A549 (cell line): Measurements from ENCODE around the gene BTBD6. TPM values are rescaled to one million over a fixed set of nuclear protein-coding genes. Genes with fewer than 3 reads are reported as not detected.

Experiments
- ATAC-seq, 2 experiments: fragments of 200-7000 bp in 1 of 2; fragments of >200 bp in 1 of 2; cut with Nextera tagmentation in 1 of 2; cut with Tn5 transposase in 1 of 2; 3 replicates each; pipeline versions ENCODE4 v1.8.0 to v1.9.1; 2018 to 2020; ENCODE audit warnings: mild to moderate bottlenecking in 1 of 2, moderate library complexity in 1 of 2
- CTCF ChIA-PET: fragments of 300-600 bp; sonication (Branson Sonifier 250); formaldehyde crosslinking; extraction: SDS; loops from one replicate; lab custom pipeline; 2021; ENCODE audit warnings: antibody characterized with exemption, inconsistent platforms; lab: Yijun Ruan, JAX
- POLR2A ChIA-PET: fragments of 350-600 bp; formaldehyde crosslinking; extraction: SDS; loops from one replicate; lab custom pipeline; 2021; ENCODE audit warnings: antibody characterized with exemption, inconsistent platforms; lab: Yijun Ruan, JAX
- DNase-seq, 2 experiments: peaks; one replicate each; pipeline versions ENCODE4 v3.0.0 to v3.0.0-alpha.2; 2011 to 2016; ENCODE audit warnings: low read depth in 1 of 2, low spot score in 1 of 2
- FAIRE-seq: peaks from 2 replicates; lab custom pipeline; 2011; peaks lifted over from hg19 to GRCh38; lab: Jason Lieb, UNC
- H3K27ac ChIP-seq, 2 experiments: fragments of >200 bp; sonication (Bioruptor Twin); formaldehyde crosslinking; 3 replicates each; pipeline ENCODE4 v1.5.1; 2016 to 2017
- H3K4me1 ChIP-seq: fragments of >200 bp; sonication (Bioruptor Twin); formaldehyde crosslinking; 3 replicates; pipeline ENCODE4 v1.6.1; 2016
- H3K4me2 ChIP-seq: fragments of >200 bp; sonication (Bioruptor Twin); formaldehyde crosslinking; 3 replicates; pipeline ENCODE4 v1.6.1; 2016
- H3K4me3 ChIP-seq: fragments of >200 bp; sonication (Bioruptor Twin); formaldehyde crosslinking; 3 replicates; pipeline ENCODE4 v1.5.1; 2016
- H3K9me3 ChIP-seq: fragments of >200 bp; sonication (Bioruptor Twin); formaldehyde crosslinking; 3 replicates; pipeline ENCODE4 v1.6.1; 2016
- CBX2 ChIP-seq: fragments of 200-600 bp; sonication (generic); IDR thresholded peaks from 2 replicates; pipeline ENCODE4 v1.6.1; 2016; ENCODE audit warnings: low read depth, mild to moderate bottlenecking, borderline replicate concordance
- CEBPB ChIP-seq, 2 experiments: fragments of >200 bp in 1 of 2; sonication (Bioruptor Twin) in 1 of 2; formaldehyde crosslinking in 1 of 2; IDR thresholded peaks; 2 replicates each; pipeline ENCODE4 v1.6.1; 2012 to 2016
- CHD4 ChIP-seq: fragments of 200-600 bp; sonication (generic); IDR thresholded peaks from 2 replicates; pipeline ENCODE4 v1.6.1; 2016; ENCODE audit warnings: antibody characterized with exemption, mild to moderate bottlenecking, borderline replicate concordance
- FOXS1 ChIP-seq: fragments of 250-450 bp; sonication (Bioruptor Pico); IDR thresholded peaks from 2 replicates; pipeline ENCODE4 v1.5.0; 2020; ENCODE audit warnings: mild to moderate bottlenecking, moderate library complexity
- HEYL ChIP-seq: fragments of 250-450 bp; sonication (Bioruptor Pico); IDR thresholded peaks from 2 replicates; pipeline ENCODE4 v1.8.0; 2021; ENCODE audit warnings: mild to moderate bottlenecking, moderate library complexity
- JUN ChIP-seq, 2 experiments: fragments of >200 bp; sonication (Bioruptor Twin); formaldehyde crosslinking; IDR thresholded peaks; 2 replicates in 1 of 2; 3 replicates in 1 of 2; pipeline ENCODE4 v1.6.1; 2016 to 2017
- JUNB ChIP-seq: fragments of >200 bp; sonication (Bioruptor Twin); formaldehyde crosslinking; IDR thresholded peaks from 2 replicates; pipeline ENCODE4 v1.6.1; 2016
- KDM1A ChIP-seq: fragments of 200-600 bp; sonication (generic); IDR thresholded peaks from 2 replicates; pipeline ENCODE4 v1.6.1; 2016; ENCODE audit warnings: low read depth, mild to moderate bottlenecking
- KDM5A ChIP-seq: fragments of 200-600 bp; sonication (generic); IDR thresholded peaks from 2 replicates; pipeline ENCODE4 v1.6.1; 2016; ENCODE audit warnings: antibody characterized with exemption, mild to moderate bottlenecking
- MAFK ChIP-seq: fragments of 450-650 bp; IDR thresholded peaks from 2 replicates; pipeline ENCODE4 v1.6.1; 2014; ENCODE audit not compliant: partially characterized antibody
- NFE2L2 ChIP-seq: fragments of 150-350 bp; conservative IDR thresholded peaks from 2 replicates; pipeline ENCODE4 v1.6.1; 2014; ENCODE audit warnings: low read length
- NPAS2 ChIP-seq: fragments of 250-450 bp; sonication (Bioruptor Pico); IDR thresholded peaks from 2 replicates; pipeline ENCODE4 v1.8.0; 2022; ENCODE audit warnings: mild to moderate bottlenecking, moderate library complexity, borderline replicate concordance
- NR3C1 ChIP-seq: fragments of >200 bp; sonication (Bioruptor Twin); formaldehyde crosslinking; IDR thresholded peaks from 3 replicates; pipeline ENCODE4 v1.6.1; 2017
- PHF8 ChIP-seq: fragments of 200-600 bp; sonication (generic); IDR thresholded peaks from 2 replicates; pipeline ENCODE4 v1.6.1; 2016; ENCODE audit warnings: low read depth, mild to moderate bottlenecking, antibody characterized with exemption, moderate library complexity, borderline replicate concordance
- RARB ChIP-seq: fragments of 250-450 bp; sonication (Bioruptor Pico); IDR thresholded peaks from 2 replicates; pipeline ENCODE4 v1.8.0; 2021; ENCODE audit warnings: mild to moderate bottlenecking, moderate library complexity
- RCOR1 ChIP-seq: fragments of 150-350 bp; IDR thresholded peaks from 2 replicates; pipeline ENCODE4 v1.6.1; 2014; ENCODE audit warnings: antibody characterized with exemption, low read length, low read depth
- RNF2 ChIP-seq: fragments of 200-600 bp; sonication (generic); IDR thresholded peaks from 2 replicates; pipeline ENCODE4 v1.6.1; 2016; ENCODE audit warnings: low read depth, mild to moderate bottlenecking, antibody characterized with exemption, moderate library complexity, borderline replicate concordance
- SMC3 ChIP-seq: fragments of >200 bp; sonication (Bioruptor Twin); formaldehyde crosslinking; IDR thresholded peaks from 3 replicates; pipeline ENCODE4 v1.6.1; 2018; ENCODE audit warnings: inconsistent platforms
- SREBF2 ChIP-seq: fragments of 450-650 bp; IDR thresholded peaks from 2 replicates; pipeline ENCODE4 v1.6.1; 2014; ENCODE audit warnings: mild to moderate bottlenecking, moderate library complexity
- TFCP2L1 ChIP-seq: fragments of 250-450 bp; sonication (Bioruptor Pico); IDR thresholded peaks from 2 replicates; pipeline ENCODE4 v1.5.0; 2021; ENCODE audit warnings: mild to moderate bottlenecking
- ZSCAN20 ChIP-seq: fragments of 250-450 bp; sonication (Bioruptor Pico); IDR thresholded peaks from 2 replicates; pipeline ENCODE4 v1.8.0; 2022; ENCODE audit warnings: mild to moderate bottlenecking, moderate library complexity
- WGBS: methylation state at CpG from one replicate; pipeline ENCODE4 v1.1.6; 2017; ENCODE audit errors: missing lambda C conversion rate; 5-methylcytosine and 5-hydroxymethylcytosine counted together
- polyA plus RNA-seq, 4 experiments: library from polyadenylated mRNA; depleted of rRNA in 3 of 4; stranded (reverse); fragments of >200 nt; fragmentation: RNase III in 1 of 4; extraction: RNeasy Plus Mini Kit Qiagen cat#74134 plus additional on column Dnase treatment in 1 of 4; gene quantifications; 2 replicates in 3 of 4; 3 replicates in 1 of 4; pipeline ENCODE4 v1.2.3, GENCODE V29; 2011 to 2017
- TF ChIP-seq, protein P1 (sequence below): fragments of >200 bp; sonication (Bioruptor Twin); formaldehyde crosslinking; IDR thresholded peaks from 3 replicates; pipeline ENCODE4 v1.5.1; 2016
- TF ChIP-seq, protein P2 (sequence below): fragments of 250-450 bp; sonication (Bioruptor Pico); IDR thresholded peaks from 2 replicates; pipeline ENCODE4 v1.5.0; 2020; ENCODE audit warnings: low read depth, mild to moderate bottlenecking, moderate library complexity
- TF ChIP-seq, protein P3 (sequence below): IDR thresholded peaks from 2 replicates; pipeline ENCODE4 v1.6.1; 2012; ENCODE audit warnings: low read depth, borderline replicate concordance
- TF ChIP-seq, protein P4 (sequence below): fragments of 200-600 bp; sonication (generic); IDR thresholded peaks from 2 replicates; pipeline ENCODE4 v1.6.1; 2016; ENCODE audit warnings: antibody characterized with exemption, mild to moderate bottlenecking, moderate library complexity

BTBD6 gene
- polyA plus RNA-seq, 2 of the 4 experiments (the other 2 are of a cell fraction): 16.1 to 33.6 TPM

DNA sequence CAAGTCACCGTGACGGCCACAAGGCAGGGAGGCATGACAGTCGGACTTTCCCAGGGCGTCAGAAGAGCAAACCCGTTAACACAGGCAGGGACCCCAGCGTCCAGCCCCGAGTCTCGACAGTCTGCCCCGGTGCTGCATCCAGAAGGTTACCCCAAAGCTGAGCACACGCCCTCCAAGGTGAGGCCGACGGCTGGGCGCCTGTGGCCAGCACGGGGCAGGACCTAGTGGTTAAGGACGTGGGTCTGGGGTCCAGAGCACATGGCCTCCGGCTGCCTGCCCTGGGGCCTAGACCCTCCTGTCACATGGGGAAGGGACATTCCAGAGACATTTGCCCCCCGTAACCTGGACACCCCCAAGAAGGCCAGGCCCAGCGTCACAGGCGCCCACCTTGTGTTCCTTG is 29.7 kb upstream of the BTBD6 start (continued):
- TF ChIP-seq, protein P1, sequence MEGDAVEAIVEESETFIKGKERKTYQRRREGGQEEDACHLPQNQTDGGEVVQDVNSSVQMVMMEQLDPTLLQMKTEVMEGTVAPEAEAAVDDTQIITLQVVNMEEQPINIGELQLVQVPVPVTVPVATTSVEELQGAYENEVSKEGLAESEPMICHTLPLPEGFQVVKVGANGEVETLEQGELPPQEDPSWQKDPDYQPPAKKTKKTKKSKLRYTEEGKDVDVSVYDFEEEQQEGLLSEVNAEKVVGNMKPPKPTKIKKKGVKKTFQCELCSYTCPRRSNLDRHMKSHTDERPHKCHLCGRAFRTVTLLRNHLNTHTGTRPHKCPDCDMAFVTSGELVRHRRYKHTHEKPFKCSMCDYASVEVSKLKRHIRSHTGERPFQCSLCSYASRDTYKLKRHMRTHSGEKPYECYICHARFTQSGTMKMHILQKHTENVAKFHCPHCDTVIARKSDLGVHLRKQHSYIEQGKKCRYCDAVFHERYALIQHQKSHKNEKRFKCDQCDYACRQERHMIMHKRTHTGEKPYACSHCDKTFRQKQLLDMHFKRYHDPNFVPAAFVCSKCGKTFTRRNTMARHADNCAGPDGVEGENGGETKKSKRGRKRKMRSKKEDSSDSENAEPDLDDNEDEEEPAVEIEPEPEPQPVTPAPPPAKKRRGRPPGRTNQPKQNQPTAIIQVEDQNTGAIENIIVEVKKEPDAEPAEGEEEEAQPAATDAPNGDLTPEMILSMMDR: no peak
- TF ChIP-seq KDM1A: no peak

DNA sequence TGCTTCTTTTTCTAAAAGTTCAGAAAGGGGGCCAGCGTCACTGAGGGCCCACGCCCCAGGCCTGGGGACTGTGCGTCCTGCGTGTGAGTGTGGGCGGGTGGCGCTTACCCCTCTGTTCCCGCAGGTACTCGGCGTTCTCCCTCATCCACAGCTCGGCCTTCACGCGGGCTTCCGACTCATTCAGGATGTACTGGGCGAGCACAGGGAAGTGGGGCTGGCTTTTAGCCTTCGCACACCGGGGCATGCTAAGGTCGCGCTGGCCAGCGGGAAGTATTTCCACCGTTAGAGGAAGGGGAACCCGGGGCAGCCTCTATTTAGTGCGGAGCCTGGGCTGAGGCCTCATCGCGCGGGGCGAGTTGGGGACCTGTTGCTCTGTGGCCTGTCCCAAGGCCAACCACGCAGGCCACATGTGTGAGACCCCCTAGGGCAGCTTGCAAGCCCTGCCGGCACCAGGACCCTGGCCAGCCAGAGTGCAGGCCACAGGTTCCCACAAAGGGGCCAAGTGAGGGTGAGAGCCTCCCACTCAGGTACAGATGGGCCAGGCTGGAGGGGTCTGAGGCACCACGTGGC is 29.2 kb upstream of the BTBD6 start:
- DNase-seq (no peak), ATAC-seq (no peak), FAIRE-seq (no peak)
- Histone ChIP-seq H3K4me2 (no peak overlapping the region), H3K4me3 (no peak overlapping the region), H3K27ac (no peak overlapping the region), H3K4me1 (no peaks in the 10 kb centered on the region), H3K9me3 (no peaks in the 10 kb centered on the region)
- POLR2A ChIA-PET: no interaction called here
- TF ChIP-seq KDM5A (no peak), KDM1A (no peak), FOXS1 (no peak), NPAS2 (CRISPR knock-in tag) (no peak), JUN (IDR thresholded peaks at IDR 0.05) (no peak), ZSCAN20 (CRISPR knock-in tag) (no peak), HEYL (CRISPR knock-in tag) (no peak), TFCP2L1 (CRISPR knock-in tag) (no peak), SMC3 (no peak), PHF8 (no peak)
- TF ChIP-seq, protein P2, sequence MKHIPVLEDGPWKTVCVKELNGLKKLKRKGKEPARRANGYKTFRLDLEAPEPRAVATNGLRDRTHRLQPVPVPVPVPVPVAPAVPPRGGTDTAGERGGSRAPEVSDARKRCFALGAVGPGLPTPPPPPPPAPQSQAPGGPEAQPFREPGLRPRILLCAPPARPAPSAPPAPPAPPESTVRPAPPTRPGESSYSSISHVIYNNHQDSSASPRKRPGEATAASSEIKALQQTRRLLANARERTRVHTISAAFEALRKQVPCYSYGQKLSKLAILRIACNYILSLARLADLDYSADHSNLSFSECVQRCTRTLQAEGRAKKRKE (CRISPR knock-in tag): no peak
- WGBS: 94% methylated on average over 26 of the region's 29 CpGs
- CTCF ChIA-PET: interaction anchor here (1.6 kb wide), 1 partner anchor 64 kb away, joined by 4 read pairs; no protein-coding TSS in a partner anchor

DNA sequence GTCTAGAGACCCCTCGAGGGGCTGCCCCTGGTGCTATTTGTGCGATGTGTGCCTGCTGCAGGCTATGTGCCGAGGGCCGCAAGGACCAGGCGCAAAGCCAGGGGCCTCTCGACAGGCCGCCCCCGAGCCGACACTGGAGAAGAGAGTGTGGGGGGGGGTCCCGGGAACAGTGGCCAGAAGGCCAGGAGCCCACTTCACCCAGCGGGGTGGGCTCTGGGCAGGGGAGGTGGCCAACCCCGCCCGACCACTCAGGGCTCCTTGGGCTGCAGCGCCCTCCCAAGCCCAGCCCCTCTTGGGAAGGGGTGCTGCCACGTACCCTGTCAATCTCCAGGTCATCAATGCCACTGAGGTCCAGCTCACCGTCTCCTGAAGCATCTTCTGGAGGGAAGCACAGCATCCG is 28.6 kb upstream of the BTBD6 start:
- no peak overlapping the region for H3K27ac ChIP-seq
- 97% methylated on average over 9 of the region's 17 CpGs for WGBS
- no peaks in the 10 kb centered on the region for H3K4me1 ChIP-seq
- FAIRE-seq (no peak), DNase-seq (no peak)
- no peak overlapping the region for H3K4me3 ChIP-seq
- POLR2A ChIA-PET: no interaction called here
- CTCF ChIA-PET: interaction anchor here (0.6 to 1.6 kb wide), 3 partner anchors 38 to 308 kb away, joined by 3 to 4 read pairs (median 3); no protein-coding TSS in a partner anchor
- no peaks in the 10 kb centered on the region for H3K9me3 ChIP-seq
- no peak overlapping the region for H3K4me2 ChIP-seq
- TF ChIP-seq, protein P3, sequence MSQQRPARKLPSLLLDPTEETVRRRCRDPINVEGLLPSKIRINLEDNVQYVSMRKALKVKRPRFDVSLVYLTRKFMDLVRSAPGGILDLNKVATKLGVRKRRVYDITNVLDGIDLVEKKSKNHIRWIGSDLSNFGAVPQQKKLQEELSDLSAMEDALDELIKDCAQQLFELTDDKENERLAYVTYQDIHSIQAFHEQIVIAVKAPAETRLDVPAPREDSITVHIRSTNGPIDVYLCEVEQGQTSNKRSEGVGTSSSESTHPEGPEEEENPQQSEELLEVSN: no peak
- TF ChIP-seq NFE2L2: no peak
- TF ChIP-seq, protein P4, sequence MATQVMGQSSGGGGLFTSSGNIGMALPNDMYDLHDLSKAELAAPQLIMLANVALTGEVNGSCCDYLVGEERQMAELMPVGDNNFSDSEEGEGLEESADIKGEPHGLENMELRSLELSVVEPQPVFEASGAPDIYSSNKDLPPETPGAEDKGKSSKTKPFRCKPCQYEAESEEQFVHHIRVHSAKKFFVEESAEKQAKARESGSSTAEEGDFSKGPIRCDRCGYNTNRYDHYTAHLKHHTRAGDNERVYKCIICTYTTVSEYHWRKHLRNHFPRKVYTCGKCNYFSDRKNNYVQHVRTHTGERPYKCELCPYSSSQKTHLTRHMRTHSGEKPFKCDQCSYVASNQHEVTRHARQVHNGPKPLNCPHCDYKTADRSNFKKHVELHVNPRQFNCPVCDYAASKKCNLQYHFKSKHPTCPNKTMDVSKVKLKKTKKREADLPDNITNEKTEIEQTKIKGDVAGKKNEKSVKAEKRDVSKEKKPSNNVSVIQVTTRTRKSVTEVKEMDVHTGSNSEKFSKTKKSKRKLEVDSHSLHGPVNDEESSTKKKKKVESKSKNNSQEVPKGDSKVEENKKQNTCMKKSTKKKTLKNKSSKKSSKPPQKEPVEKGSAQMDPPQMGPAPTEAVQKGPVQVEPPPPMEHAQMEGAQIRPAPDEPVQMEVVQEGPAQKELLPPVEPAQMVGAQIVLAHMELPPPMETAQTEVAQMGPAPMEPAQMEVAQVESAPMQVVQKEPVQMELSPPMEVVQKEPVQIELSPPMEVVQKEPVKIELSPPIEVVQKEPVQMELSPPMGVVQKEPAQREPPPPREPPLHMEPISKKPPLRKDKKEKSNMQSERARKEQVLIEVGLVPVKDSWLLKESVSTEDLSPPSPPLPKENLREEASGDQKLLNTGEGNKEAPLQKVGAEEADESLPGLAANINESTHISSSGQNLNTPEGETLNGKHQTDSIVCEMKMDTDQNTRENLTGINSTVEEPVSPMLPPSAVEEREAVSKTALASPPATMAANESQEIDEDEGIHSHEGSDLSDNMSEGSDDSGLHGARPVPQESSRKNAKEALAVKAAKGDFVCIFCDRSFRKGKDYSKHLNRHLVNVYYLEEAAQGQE: no peak
- no peak for TF ChIP-seq CBX2
- TF ChIP-seq SREBF2: no peak
- no peak for TF ChIP-seq CHD4
- TF ChIP-seq RARB (CRISPR knock-in tag): no peak
- no peak for TF ChIP-seq TFCP2L1 (CRISPR knock-in tag)
- TF ChIP-seq, protein P2 (CRISPR knock-in tag): no peak
- TF ChIP-seq RCOR1: no peak
- TF ChIP-seq NR3C1: no peak
- TF ChIP-seq CEBPB (IDR thresholded peaks at IDR 0.05): no peak
- TF ChIP-seq JUNB: no peak
- no peak for TF ChIP-seq MAFK
- no peak for TF ChIP-seq HEYL (CRISPR knock-in tag)
- no peak for TF ChIP-seq RNF2
- TF ChIP-seq, protein P1: no peak
- TF ChIP-seq, all 56 proteins: peak for 0
- ATAC-seq: no peak
